ACC112 (cell line): ENCODE results near the gene TFAM.
A peak's percentile ranks its signal among the peaks of the same experiment; 100 is the strongest.

Source experiments
- H2AFZ ChIP-seq: fragments of 200-600 bp; sonication (generic); one replicate; pipeline ENCODE4 v1.6.0; 2017; ENCODE audit warnings: antibody characterized with exemption, low read length; ENCODE audit not compliant: unreplicated experiment
- H3K27ac ChIP-seq: fragments of 200-600 bp; sonication (generic); 2 replicates; pipeline ENCODE4 v1.5.1; 2014; ENCODE audit warnings: low read depth, mild to moderate bottlenecking, antibody characterized with exemption, low read length, moderate library complexity
- H3K27me3 ChIP-seq: fragments of 200-600 bp; sonication (generic); 2 replicates; pipeline ENCODE4 v1.6.1; 2014; ENCODE audit warnings: mild to moderate bottlenecking, antibody characterized with exemption, low read length, moderate library complexity, mixed read lengths; ENCODE audit not compliant: insufficient read depth
- H3K36me3 ChIP-seq: fragments of 200-600 bp; sonication (generic); 2 replicates; pipeline ENCODE4 v1.6.1; 2016; ENCODE audit warnings: mild to moderate bottlenecking, antibody characterized with exemption, low read length, moderate library complexity, mixed read lengths; ENCODE audit not compliant: insufficient read depth
- H3K4me1 ChIP-seq: fragments of 200-600 bp; sonication (generic); one replicate; pipeline ENCODE4 v1.6.1; 2016; ENCODE audit warnings: low read length, mixed read lengths; ENCODE audit not compliant: insufficient read depth, unreplicated experiment, control insufficient read depth
- H3K4me3 ChIP-seq: fragments of 200-600 bp; sonication (generic); 2 replicates; pipeline ENCODE4 v1.5.1; 2014; ENCODE audit warnings: mild to moderate bottlenecking, low read depth, low read length
- H3K79me2 ChIP-seq: fragments of 200-600 bp; sonication (generic); one replicate; pipeline ENCODE4 v1.6.0; 2016; ENCODE audit warnings: low read length; ENCODE audit not compliant: control insufficient read depth, unreplicated experiment, insufficient read depth

The TFAM gene

DNA sequence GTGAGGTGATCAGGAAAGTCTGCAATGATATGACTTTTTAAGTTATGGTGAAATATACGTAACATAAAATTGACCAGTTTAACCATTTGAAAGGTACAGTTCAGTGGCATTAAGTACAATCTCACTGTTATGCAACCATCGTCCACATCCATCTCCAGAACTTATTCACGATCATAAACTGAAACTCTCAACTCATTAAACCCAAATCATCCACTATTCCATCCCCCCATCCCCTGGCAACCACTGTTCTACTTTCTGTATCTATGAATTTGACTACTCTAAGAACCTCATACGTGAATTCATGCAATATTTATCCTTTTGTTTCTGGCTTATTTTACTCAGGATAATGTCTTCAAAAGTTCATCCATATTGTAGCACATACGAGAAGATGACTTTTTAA is 48.4 kb downstream of the TFAM start:
- no peak overlapping the region for H2AFZ ChIP-seq
- peaks cover 34% of the 10 kb centered on the region for H3K4me1 ChIP-seq
- no peak overlapping the region for H3K27ac ChIP-seq
- H3K27me3 ChIP-seq, result no peaks in the 10 kb centered on the region
- H3K4me3 ChIP-seq, result no peak overlapping the region
- no peaks in the 10 kb centered on the region for H3K36me3 ChIP-seq
- H3K79me2 ChIP-seq, result no peaks in the 10 kb centered on the region

DNA sequence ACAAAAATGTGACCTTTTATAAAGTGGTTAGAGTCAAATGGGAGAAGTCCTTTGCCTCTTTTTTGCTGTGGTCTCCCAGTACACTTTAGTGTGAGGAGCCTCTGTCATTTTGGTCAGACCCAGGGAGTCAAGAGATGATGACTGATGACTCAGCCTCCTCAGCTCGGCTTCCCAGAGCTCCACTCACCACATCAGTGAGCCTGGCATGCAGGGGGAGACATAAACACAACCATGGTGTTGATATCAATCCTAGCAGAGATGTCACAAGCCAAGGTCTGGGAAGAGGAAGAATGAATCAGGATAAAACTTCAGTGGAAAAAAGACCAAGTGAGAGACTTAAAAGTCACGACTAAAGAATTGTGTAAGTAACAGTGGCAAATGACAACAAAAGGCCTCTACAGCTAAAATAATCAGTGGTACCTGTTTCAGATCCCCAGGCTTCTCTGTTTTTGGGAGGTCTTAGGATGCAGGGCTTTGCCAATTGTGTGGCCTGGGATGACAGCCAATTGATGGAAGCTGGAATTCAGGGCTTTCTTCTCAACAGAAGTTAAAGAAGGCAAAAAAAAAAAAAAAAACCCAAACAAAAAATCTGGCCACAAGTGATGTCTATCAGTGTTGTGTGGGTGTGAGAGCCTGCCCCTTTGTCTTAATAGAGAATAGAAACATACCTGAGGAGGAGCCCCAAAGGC is 50.2 kb downstream of the TFAM start:
- Histone ChIP-seq H3K36me3 (0 out of 2 replicates have a peak, but pooled peaks cover 3% of the 10 kb centered on the region), H3K27me3 (no peaks in the 10 kb centered on the region), H3K4me1 (peaks cover 45% of the 10 kb centered on the region), H2AFZ (peak overlapping the region; percentile 90), H3K27ac (peak overlapping the region; percentile 92), H3K79me2 (no peaks in the 10 kb centered on the region), H3K4me3 (peak overlapping the region; percentile 53)

DNA sequence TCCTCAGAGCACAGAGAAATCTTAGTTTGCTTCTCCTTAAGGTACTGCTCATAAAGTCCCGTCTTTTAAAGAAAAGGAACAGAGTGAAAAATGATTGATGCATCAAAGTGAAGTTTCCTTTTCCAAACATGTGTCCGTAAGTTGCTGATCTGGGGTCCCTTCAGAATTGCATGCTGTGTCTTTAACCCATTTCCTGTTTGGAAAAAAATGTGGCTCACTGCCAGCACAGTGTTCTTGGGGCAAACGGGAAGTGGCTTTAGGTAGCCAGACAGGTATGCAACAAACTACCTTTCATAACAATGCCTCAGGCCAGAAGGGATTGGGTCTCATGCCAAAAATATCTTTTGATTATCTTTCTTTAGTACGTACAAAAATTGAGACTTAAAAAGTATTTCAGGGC is 50.9 kb downstream of the TFAM start:
- H2AFZ ChIP-seq, result peak overlapping the region; percentile 90
- 0 out of 2 replicates have a peak, but pooled peaks cover 3% of the 10 kb centered on the region for H3K36me3 ChIP-seq
- H3K79me2 ChIP-seq, result no peaks in the 10 kb centered on the region
- H3K4me3 ChIP-seq, result peak overlapping the region; percentile 53
- peaks cover 45% of the 10 kb centered on the region for H3K4me1 ChIP-seq
- peak overlapping the region; percentile 92 for H3K27ac ChIP-seq
- no peaks in the 10 kb centered on the region for H3K27me3 ChIP-seq

DNA sequence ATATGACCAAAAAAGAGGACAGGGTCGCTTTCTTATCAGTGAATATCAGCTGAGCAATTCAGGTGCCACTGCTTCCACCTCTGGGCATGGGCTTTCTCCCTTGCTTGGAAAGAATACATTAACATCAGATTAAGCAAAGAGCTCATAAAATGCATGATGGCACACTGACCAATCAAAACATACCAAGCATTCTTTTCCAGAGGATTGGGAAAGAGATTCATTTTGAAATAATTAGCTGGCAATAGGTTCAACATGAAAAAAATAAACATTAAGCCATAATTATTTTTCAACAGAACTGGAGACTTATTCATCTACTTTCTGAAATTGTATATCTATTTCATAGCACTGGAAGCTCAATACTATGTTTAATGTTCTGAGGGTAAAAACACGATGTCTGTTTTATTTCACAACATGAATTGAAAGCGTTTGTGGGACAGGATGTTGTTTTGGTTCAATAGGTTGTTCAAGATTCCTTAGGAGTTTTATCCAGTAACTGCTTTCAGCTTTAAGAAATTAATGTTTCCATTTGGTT is 53.2 kb downstream of the TFAM start:
- Histone ChIP-seq H2AFZ (peak overlapping the region; percentile 71), H3K79me2 (no peaks in the 10 kb centered on the region), H3K27me3 (no peaks in the 10 kb centered on the region), H3K4me3 (peak overlapping the region; percentile 28), H3K27ac (peak overlapping the region; percentile 72), H3K36me3 (0 out of 2 replicates have a peak, but pooled peaks cover 3% of the 10 kb centered on the region), H3K4me1 (peaks cover 45% of the 10 kb centered on the region)

DNA sequence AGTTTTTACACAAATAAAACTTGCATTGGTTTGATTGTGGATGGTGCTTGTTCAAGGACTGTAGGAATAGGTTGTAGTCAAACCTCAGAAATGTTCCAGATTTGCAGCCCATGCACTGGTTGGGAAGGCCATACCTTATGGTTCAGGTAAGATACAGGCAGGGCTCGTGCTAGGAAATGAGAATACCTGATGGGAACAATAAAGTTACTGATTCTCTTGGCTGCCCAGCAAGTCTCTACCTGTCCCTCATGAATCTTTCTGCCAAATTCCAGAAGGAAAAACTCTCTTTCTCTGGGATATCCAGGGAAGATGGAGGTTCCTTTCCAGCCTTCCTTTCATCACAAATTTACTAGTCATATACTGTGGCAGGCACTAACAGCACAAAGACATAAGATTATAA is 53.8 kb downstream of the TFAM start:
- Histone ChIP-seq H3K27me3 (no peaks in the 10 kb centered on the region), H3K27ac (peak overlapping the region; percentile 72), H3K36me3 (0 out of 2 replicates have a peak, but pooled peaks cover 3% of the 10 kb centered on the region), H2AFZ (peak overlapping the region; percentile 71), H3K4me3 (peak overlapping the region; percentile 28), H3K4me1 (peaks cover 45% of the 10 kb centered on the region), H3K79me2 (no peaks in the 10 kb centered on the region)

DNA sequence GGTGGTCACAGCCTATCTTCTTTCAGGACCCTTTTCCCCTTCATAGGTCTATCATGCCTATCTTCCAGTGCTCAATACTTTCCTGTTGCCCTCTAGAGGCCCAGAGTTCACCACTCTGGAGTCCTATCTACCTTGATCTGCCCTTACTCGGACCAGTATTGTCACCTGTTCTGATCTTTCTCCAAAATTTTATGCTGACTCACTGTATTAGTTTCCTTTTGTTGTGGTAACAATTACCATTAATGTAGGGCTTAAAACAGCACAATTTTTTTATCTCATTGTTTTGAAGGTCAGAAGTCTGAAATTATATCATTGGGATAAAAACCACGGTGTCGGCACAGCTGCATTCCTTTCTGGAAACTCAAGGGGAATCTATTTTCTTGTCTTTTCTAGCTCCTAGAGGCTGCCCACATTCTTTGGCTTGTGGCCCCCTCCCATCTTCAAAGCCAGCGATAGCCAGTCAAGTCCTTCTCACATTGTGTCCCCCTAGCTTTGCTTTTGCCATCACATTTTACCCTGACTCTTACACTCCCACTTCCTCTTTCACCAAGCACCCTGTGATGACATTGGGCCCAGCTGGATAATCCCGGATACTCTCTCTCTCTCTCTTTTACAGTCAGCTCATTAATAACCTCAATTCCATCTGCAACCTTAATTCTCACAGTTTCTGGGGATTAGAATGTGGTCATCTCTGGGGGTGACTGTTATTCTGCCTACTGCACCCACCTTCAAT is 54.6 kb downstream of the TFAM start:
- Histone ChIP-seq H3K79me2 (no peaks in the 10 kb centered on the region), H3K27ac (peak overlapping the region; percentile 72; the same call in 1 of the 2 replicates), H3K4me3 (no peak overlapping the region), H3K4me1 (peaks cover 45% of the 10 kb centered on the region), H3K27me3 (no peaks in the 10 kb centered on the region), H2AFZ (no peak overlapping the region), H3K36me3 (0 out of 2 replicates have a peak, but pooled peaks cover 3% of the 10 kb centered on the region)

DNA sequence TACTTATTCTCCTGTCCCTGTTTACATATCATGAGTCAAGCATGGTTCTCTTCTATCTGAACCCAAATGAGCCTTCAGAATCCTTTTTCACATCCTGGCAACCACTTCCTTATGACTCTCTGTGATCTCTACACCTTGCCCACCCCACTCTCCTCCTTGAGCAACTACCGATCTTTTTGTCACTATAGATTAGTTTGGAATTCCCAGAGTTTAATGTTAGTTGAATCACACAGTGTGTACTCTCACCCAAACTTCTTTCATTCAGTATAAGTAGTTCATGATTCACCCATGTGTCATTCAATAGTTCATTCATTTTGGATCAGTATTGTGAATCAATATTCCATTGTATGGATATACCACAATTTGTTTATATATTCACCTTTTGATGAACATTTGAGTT is 55.3 kb downstream of the TFAM start:
- Histone ChIP-seq H3K4me1 (peaks cover 40% of the 10 kb centered on the region), H3K79me2 (no peaks in the 10 kb centered on the region), H3K4me3 (no peak overlapping the region), H3K27me3 (no peaks in the 10 kb centered on the region), H3K36me3 (0 out of 2 replicates have a peak, but pooled peaks cover 3% of the 10 kb centered on the region), H3K27ac (no peak overlapping the region), H2AFZ (no peak overlapping the region)

DNA sequence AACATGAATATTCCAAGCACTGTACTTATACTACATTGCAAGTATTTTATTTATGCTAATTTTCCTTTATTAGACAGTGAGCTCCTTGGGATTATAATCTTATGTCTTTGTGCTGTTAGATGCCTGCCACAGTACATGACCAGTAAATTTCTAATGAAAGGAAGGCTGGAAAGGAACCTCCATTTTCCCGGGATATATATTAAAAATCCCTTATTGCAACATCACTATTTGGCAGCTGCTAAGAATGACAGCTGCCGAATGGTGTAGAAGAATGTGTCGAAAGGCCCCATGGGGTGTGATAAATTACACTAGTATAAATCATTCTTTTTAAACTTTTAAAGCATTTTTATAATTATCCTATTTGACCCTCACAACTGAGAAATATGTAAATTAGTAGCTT is 59.1 kb downstream of the TFAM start:
- H3K36me3 ChIP-seq, result 0 out of 2 replicates have a peak, but pooled peaks cover 3% of the 10 kb centered on the region
- H2AFZ ChIP-seq, result no peak overlapping the region
- no peak overlapping the region for H3K4me3 ChIP-seq
- peaks cover 3% of the 10 kb centered on the region for H3K4me1 ChIP-seq
- no peak overlapping the region for H3K27ac ChIP-seq
- no peaks in the 10 kb centered on the region for H3K27me3 ChIP-seq
- H3K79me2 ChIP-seq, result no peaks in the 10 kb centered on the region

DNA sequence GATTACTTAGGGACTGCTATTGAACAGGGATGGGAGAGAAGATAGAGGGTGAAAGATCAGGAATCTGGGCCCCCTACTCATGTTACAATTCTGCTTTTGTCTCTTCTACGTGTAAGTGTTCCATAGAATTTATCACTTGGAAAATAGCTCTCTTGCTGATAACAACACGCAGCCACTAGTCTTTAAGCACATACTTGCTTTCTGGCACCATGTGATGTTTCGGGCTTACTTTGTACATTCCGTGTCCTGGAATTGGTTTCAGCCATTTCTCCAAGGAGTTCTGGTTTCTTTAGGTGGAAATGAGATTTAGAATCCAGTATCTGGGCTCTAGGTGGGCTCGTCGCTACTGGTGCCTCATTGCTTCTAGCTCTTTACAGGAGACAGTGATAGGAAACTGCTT is 59.7 kb downstream of the TFAM start:
- H3K36me3 ChIP-seq, result 0 out of 2 replicates have a peak, but pooled peaks cover 3% of the 10 kb centered on the region
- no peaks in the 10 kb centered on the region for H3K79me2 ChIP-seq
- no peaks in the 10 kb centered on the region for H3K4me1 ChIP-seq
- no peak overlapping the region for H3K4me3 ChIP-seq
- H3K27ac ChIP-seq, result no peak overlapping the region
- no peaks in the 10 kb centered on the region for H3K27me3 ChIP-seq
- peak overlapping the region; percentile 22 for H2AFZ ChIP-seq

DNA sequence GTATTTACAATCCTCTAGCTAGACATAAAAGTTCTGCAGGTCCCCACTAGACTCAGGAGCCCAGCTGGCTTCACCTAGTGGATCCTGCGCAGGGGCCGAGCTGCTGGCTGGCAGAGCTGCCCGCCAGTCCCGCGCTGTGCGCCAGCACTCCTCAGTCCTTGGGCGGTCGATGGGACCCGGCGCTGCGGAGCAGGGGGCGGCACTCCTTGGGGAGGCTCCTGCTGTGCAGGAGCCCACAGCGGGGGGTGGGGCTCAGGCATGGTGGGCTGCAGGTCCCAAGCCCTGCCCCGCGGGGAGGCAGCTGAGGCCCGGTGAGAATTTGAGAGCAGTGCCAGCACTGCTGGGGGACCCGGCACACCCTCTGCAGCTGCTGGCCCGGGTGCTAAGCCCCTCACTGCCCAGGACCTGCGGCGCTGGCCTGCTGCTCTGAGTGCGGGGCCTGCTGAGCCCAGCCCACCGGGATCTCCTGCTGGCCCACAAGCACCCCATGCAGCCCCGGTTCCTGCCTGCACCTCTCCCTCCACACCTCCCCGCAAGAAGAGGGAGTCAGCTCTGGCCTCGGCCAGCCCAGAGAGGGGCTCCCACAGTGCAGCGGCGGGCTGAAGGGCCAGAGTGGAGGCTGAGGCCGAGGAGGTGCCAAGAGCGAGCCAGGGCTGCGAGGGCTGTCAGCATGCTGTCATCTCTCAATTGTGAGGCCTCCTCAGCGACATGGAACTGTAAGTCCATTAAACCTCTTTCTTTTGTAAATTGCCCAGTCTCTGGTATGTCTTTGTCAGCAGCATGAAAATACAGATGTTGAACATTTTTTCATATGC is 63.1 kb downstream of the TFAM start:
- H3K27me3 ChIP-seq, result no peaks in the 10 kb centered on the region
- H2AFZ ChIP-seq, result no peak overlapping the region
- no peaks in the 10 kb centered on the region for H3K4me1 ChIP-seq
- no peaks in the 10 kb centered on the region for H3K79me2 ChIP-seq
- no peak overlapping the region for H3K4me3 ChIP-seq
- H3K27ac ChIP-seq, result no peak overlapping the region
- no peaks in the 10 kb centered on the region for H3K36me3 ChIP-seq
